Tibial nerve (tissue), 4 donors: ENCODE measurements around the gene SP140. TPM values are rescaled to one million over a fixed set of nuclear protein-coding genes. Genes with fewer than 3 reads are reported as not detected.

ENCODE experiments used
- DNase-seq, 2 donors: peaks; one replicate each; pipeline ENCODE4 v3.0.0-alpha.2; 2019; ENCODE audit warnings: low spot score in 2 of 2
- H3K27ac ChIP-seq, 4 donors: fragments of 200-600 bp; sonication (generic) in 3 of 4; one replicate each; pipeline ENCODE4 v1.5.1; 2017 to 2019; ENCODE audit warnings: mild to moderate bottlenecking in 1 of 4
- H3K27me3 ChIP-seq, 2 donors: fragments of 200-600 bp; sonication (generic) in 1 of 2; one replicate each; pipeline versions ENCODE4 v1.5.1 to v1.6.0; 2017 to 2019
- H3K36me3 ChIP-seq, 3 donors: fragments of 200-600 bp; sonication (generic); one replicate each; pipeline ENCODE4 v1.5.1; 2018 to 2019
- H3K4me1 ChIP-seq, 4 donors: fragments of 200-600 bp; sonication (generic) in 3 of 4; one replicate each; pipeline ENCODE4 v1.5.1; 2017 to 2019
- H3K4me3 ChIP-seq, 4 donors: fragments of 200-600 bp; sonication (generic) in 3 of 4; one replicate each; pipeline ENCODE4 v1.5.1; 2017 to 2019; ENCODE audit warnings: mild to moderate bottlenecking in 1 of 4, moderate library complexity in 1 of 4
- H3K9me3 ChIP-seq, 4 donors: fragments of 200-600 bp; sonication (generic) in 3 of 4; one replicate each; pipeline ENCODE4 v1.5.1; 2017 to 2019
- CTCF ChIP-seq, 5 experiments: fragments of 200-600 bp in 3 of 5; fragments of 450-650 bp in 2 of 5; sonication (generic) in 3 of 5; IDR thresholded peaks; one replicate each; pipeline ENCODE4 v1.5.1; 2016 to 2019; ENCODE audit warnings: antibody characterized with exemption in 5 of 5, mild to moderate bottlenecking in 3 of 5, moderate library complexity in 2 of 5
- EP300 ChIP-seq, 2 donors: sonication (generic); formaldehyde crosslinking; IDR thresholded peaks; one replicate each; pipeline ENCODE4 v1.6.1; 2017; ENCODE audit warnings: antibody characterized with exemption in 2 of 2, mild to moderate bottlenecking in 1 of 2
- POLR2A ChIP-seq, 2 donors: fragments of 450-650 bp; IDR thresholded peaks; one replicate each; pipeline ENCODE4 v1.6.1; 2017; ENCODE audit warnings: antibody characterized with exemption in 2 of 2, mild to moderate bottlenecking in 2 of 2, moderate library complexity in 2 of 2
- WGBS, 2 donors: methylation state at CpG; one replicate each; pipeline ENCODE4 v1.1.5; 2018; 5-methylcytosine and 5-hydroxymethylcytosine counted together
- total RNA-seq, 4 donors: library from RNA; depleted of rRNA; stranded (reverse); fragments of >200 nt; gene quantifications; one replicate each; pipeline ENCODE4 v1.1.0, GENCODE V29; 2016

SP140 gene
- total RNA-seq, 4 donors from 2014 or later: 0.63 to 4.5 (median 1.4) TPM

DNA sequence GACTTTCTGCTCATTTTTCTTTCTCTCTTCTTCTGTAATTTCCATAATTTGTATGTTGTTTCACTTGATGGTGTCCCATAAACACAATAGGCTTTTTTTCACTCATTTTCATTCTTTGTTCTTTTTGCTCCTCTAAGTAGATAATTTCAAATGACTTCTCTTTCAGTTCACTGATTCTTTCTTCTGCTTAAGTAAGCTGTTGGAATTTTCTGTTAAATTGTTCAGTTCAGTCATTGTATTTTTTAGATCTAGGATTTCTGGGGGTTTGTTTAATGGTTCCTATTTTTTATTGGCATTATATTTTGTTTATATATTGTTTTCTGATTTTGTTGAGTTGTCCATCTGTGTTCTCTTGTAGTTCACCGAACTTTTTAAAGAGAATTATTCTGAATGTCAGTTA, 120.9 kb downstream of the SP140 start:
- TF ChIP-seq POLR2A (IDR thresholded peaks at IDR 0.05) (no peak), CTCF (IDR thresholded peaks at IDR 0.05) (no peak), EP300 (IDR thresholded peaks at IDR 0.05) (no peak)
- WGBS, 2 donors: 95 to 96% methylated on average over 1 of the region's 1 CpG

DNA sequence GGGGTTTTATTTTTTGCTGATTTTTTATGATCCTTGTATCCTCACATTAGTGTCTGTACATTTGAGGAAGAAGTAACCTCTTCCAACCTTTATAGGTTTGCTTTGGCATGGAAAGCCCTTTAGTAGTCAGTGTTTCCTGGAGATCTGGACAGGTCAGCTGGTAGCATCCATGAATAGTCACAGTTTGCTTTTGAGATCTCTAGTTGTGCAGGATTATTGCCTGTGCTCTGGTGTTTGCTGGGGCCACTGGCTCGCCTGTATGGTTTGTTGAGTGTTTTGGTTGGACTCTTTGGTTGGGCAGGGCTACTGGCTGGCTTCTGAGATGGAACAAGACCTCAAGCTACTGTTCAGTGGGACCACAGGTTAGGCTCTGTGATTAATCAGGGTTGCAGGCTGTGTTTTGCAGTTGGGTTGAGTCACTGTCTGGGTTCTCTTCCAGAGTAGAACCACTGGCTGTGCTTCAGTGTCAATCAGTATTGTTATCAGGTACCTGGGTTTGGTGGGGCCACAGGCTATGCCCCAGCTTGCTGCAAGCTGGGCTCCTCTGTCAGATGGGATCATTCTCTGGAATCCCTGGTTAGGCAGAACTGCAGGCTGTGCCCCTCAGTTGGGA, 121.5 kb downstream of the SP140 start:
- Histone ChIP-seq H3K4me1 (no peaks in the 10 kb centered on the region), H3K4me3 (no peak overlapping the region), H3K9me3 (peaks cover 0 to 34% (median 6%) of the 10 kb centered on the region in 4 donors), H3K27ac (no peak overlapping the region), H3K36me3 (peaks cover 0 to 48% (median 0%) of the 10 kb centered on the region in 3 donors), H3K27me3 (no peaks in the 10 kb centered on the region)
- 77 to 81% methylated on average over 1 of the region's 1 CpG for WGBS, 2 donors
- TF ChIP-seq EP300 (IDR thresholded peaks at IDR 0.05) (no peak), CTCF (IDR thresholded peaks at IDR 0.05) (no peak), POLR2A (IDR thresholded peaks at IDR 0.05) (no peak)
- DNase-seq: no peak

More for the DNA sequence above, 120.9 kb downstream of the SP140 start:
- no peak overlapping the region for H3K4me3 ChIP-seq
- H3K36me3 ChIP-seq: peaks cover 0 to 48% (median 0%) of the 10 kb centered on the region in 3 donors
- peaks cover 0 to 35% (median 6%) of the 10 kb centered on the region in 4 donors for H3K9me3 ChIP-seq
- H3K27ac ChIP-seq: no peak overlapping the region
- H3K4me1 ChIP-seq: no peaks in the 10 kb centered on the region
- no peak for DNase-seq
- H3K27me3 ChIP-seq: no peaks in the 10 kb centered on the region

DNA sequence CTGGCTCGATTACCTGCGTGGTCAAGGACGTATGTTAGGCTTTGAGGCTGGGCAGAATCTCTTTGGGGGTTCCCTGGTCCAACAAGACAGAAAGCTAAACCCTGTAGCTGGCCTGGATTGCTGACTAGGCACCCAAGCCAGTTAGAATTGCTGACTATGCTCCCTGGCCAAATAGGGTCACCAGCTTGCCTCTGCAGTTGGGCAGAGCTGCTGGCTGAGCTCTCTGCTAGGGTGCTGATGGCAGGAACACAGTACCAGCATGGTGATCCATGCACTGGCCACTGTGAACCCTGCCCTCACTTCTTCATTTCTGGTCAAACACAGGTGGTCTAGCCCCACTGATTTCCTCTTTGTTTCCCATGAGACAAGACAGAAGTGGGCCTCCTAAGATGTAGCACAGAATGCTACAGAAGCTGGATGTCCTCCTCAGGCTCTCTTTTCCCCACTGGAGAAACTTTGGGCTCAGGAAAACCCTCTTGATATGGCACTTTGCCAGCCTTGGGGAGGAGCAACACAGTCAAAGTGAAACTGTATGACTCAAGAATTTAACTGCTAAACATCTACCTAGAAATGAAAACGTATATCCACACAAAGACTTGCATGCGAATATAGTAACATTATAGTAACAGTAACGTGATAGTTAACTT, 122.2 kb downstream of the SP140 start:
- WGBS, 2 donors: 85 to 90% methylated on average over 6 of the region's 6 CpGs

GRCh38 chr2:230348787-230349186, 123.3 kb downstream of the SP140 start:
- no peaks in the 10 kb centered on the region for H3K27me3 ChIP-seq
- no peak overlapping the region for H3K27ac ChIP-seq
- DNase-seq: no peak
- H3K4me3 ChIP-seq: no peak overlapping the region
- TF ChIP-seq EP300 (IDR thresholded peaks at IDR 0.05) (no peak), POLR2A (IDR thresholded peaks at IDR 0.05) (no peak), CTCF (IDR thresholded peaks at IDR 0.05) (no peak)
- no peaks in the 10 kb centered on the region for H3K4me1 ChIP-seq
- peaks cover 0 to 25% (median 6%) of the 10 kb centered on the region in 4 donors for H3K9me3 ChIP-seq
- H3K36me3 ChIP-seq: peaks cover 0 to 33% (median 0%) of the 10 kb centered on the region in 3 donors

More for the DNA sequence above, 122.2 kb downstream of the SP140 start:
- Histone ChIP-seq H3K27me3 (no peaks in the 10 kb centered on the region), H3K9me3 (peaks cover 0 to 32% (median 6%) of the 10 kb centered on the region in 4 donors), H3K27ac (no peak overlapping the region), H3K4me1 (no peaks in the 10 kb centered on the region), H3K36me3 (peaks cover 0 to 41% (median 0%) of the 10 kb centered on the region in 3 donors), H3K4me3 (no peak overlapping the region)
- TF ChIP-seq CTCF (IDR thresholded peaks at IDR 0.05) (no peak), EP300 (IDR thresholded peaks at IDR 0.05) (no peak), POLR2A (IDR thresholded peaks at IDR 0.05) (no peak)
- DNase-seq: no peak

DNA sequence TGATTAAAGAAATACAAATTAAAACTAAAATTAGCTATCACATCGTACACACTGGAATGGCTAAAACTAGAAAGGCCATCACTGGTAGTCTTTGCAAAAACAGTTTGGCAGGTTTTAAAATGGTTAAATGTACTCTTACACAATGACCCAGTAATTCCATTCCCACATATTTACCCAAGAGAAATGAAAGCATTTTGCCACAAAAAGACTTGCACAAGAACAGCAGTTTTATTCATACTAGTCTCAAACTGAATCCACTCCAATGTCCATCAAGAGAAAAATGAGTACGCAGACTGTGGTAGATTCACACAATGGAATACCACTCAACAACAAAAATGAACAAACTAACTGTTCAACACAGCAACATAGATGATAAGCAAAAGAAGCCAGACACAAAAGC, 130.5 kb downstream of the SP140 start:
- H3K4me1 ChIP-seq: peaks cover 0 to 14% (median 5%) of the 10 kb centered on the region in 4 donors
- DNase-seq: no peak
- no peak overlapping the region for H3K4me3 ChIP-seq
- TF ChIP-seq POLR2A (IDR thresholded peaks at IDR 0.05): no peak
- peak in 1 of 2 donors; percentile 47 for TF ChIP-seq EP300 (IDR thresholded peaks at IDR 0.05)
- TF ChIP-seq CTCF (IDR thresholded peaks at IDR 0.05): no peak
- WGBS, 2 donors: 31 to 47% methylated on average over 2 of the region's 2 CpGs
- peaks cover 0 to 3% (median 0%) of the 10 kb centered on the region in 4 donors for H3K9me3 ChIP-seq
- peaks cover 0 to 33% (median 0%) of the 10 kb centered on the region in 3 donors for H3K36me3 ChIP-seq
- H3K27me3 ChIP-seq: no peaks in the 10 kb centered on the region
- H3K27ac ChIP-seq: peak overlapping the region in 2 of 4 donors; percentile 27 to 52
